Measurements from ENCODE around the gene WDR72. TPM values are rescaled to one million over a fixed set of nuclear protein-coding genes. Genes with fewer than 3 reads are reported as not detected.

The WDR72 gene
- total and polyA plus RNA-seq, 2 of the 13 experiments (the other 11 are each of a cell fraction or from before 2014, with no cell fraction given), result 0.21 to 0.60 TPM

- H4K20me1 ChIP-seq (ENCODE audit: insufficient read depth, low read length), result no peaks in the 10 kb centered on the region
- in situ Hi-C loops (cut with HindIII; ENCODE audit: extremely low pct_ligation_motif_present, low pct_unique_long_range_greater_than_20kb) (no loop called here), intact Hi-C loops (cut with micrococcal nuclease; ENCODE audit: unreplicated experiment) (no loop called here)
- ChIA-PET POLR2A (no interaction called here), CTCF (ENCODE audit: low intra/inter-chr PET ratio, low total read pairs) (no interaction called here)
- H3K4me1 ChIP-seq (ENCODE audit: insufficient read depth, low read length), result peaks cover 14% of the 10 kb centered on the region
- H3K4me3 ChIP-seq (replicated peaks in 1 of 3; ENCODE audit: insufficient read depth in 1 of 3, low read depth in 2 of 3, low read length in 3 of 3), result no peak overlapping the region
- no peak overlapping the region for H3K4me2 ChIP-seq (ENCODE audit: low read depth, low read length)
- DNase-seq (ENCODE audit: low spot score), result no peak
- no peak for ATAC-seq
- H3K79me2 ChIP-seq (ENCODE audit: insufficient read depth, low read length), result no peaks in the 10 kb centered on the region
- no peaks in the 10 kb centered on the region for H3K36me3 ChIP-seq (replicated peaks in 1 of 2; ENCODE audit: control insufficient read depth in 1 of 2, insufficient read depth in 2 of 2, low read length in 2 of 2)
- no peak for FAIRE-seq
- WGBS (ENCODE audit: low lambda C conversion rate), result 90% methylated on average over 3 of the region's 3 CpGs
- TF ChIP-seq ZBTB33 (CRISPR knock-in tag; IDR thresholded peaks at IDR 0.05) (no peak), POLR2A (IDR thresholded peaks at IDR 0.05; ENCODE audit: insufficient read depth in 1 of 2, low read depth in 2 of 2, low read length in 2 of 2) (no peak), ATRX (CRISPR knock-in tag; IDR thresholded peaks at IDR 0.05; ENCODE audit: borderline replicate concordance) (no peak), ZNF674 (CRISPR knock-in tag; IDR thresholded peaks at IDR 0.05; ENCODE audit: low read depth) (no peak), KDM2A (CRISPR knock-in tag; IDR thresholded peaks at IDR 0.05; ENCODE audit: borderline replicate concordance, low read depth) (no peak), GFI1 (CRISPR knock-in tag; IDR thresholded peaks at IDR 0.05; ENCODE audit: borderline replicate concordance) (no peak), RXRA (CRISPR knock-in tag; IDR thresholded peaks at IDR 0.05) (no peak), SAP130 (CRISPR knock-in tag; IDR thresholded peaks at IDR 0.05; ENCODE audit: low read depth) (no peak)
- H2AFZ ChIP-seq (ENCODE audit: low read length), result no peak overlapping the region
- H3K27me3 ChIP-seq (ENCODE audit: control insufficient read depth in 1 of 2, insufficient read depth in 2 of 2, low read length in 2 of 2), result no peaks in the 10 kb centered on the region
- H3K9me3 ChIP-seq (ENCODE audit: low read length), result no peaks in the 10 kb centered on the region
- H3K9ac ChIP-seq (ENCODE audit: insufficient read depth, low read depth, low read length), result no peak overlapping the region
- BruUV-seq (replicated peaks), result no TSS peak
- H3K27ac ChIP-seq (ENCODE audit: extremely low read length, insufficient read depth, low read length), result no peak overlapping the region
Observed at GRCh38 chr15:53746101-53746500, 13.4 kb downstream of the WDR72 start.

DNA sequence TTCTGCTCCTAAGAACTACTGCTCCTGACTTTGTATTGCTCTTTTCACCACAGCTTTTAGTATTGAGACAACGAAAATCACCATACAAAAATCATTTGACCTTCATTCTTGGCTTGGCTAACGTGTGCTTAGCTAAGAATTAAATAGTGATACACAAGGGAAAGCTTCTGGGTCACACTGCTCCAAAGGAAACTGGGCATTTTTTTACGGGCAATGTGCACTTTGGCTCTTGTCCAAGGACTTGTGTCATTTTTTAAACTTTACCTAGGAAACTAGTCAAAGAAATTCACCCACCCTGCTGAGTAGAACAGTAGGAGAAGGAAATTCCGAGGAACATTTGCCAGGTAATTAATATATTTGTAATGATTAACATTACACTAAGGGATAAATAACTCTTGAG, 19.8 kb downstream of the WDR72 start:
- no peak for ATAC-seq
- H3K27me3 ChIP-seq (ENCODE audit: control insufficient read depth in 1 of 2, insufficient read depth in 2 of 2, low read length in 2 of 2), result no peaks in the 10 kb centered on the region
- FAIRE-seq, result no peak
- H3K9ac ChIP-seq (ENCODE audit: insufficient read depth, low read depth, low read length), result no peak overlapping the region
- H3K4me3 ChIP-seq (replicated peaks in 1 of 3; ENCODE audit: insufficient read depth in 1 of 3, low read depth in 2 of 3, low read length in 3 of 3), result no peak overlapping the region
- H3K9me3 ChIP-seq (ENCODE audit: low read length), result no peaks in the 10 kb centered on the region
- H3K36me3 ChIP-seq (replicated peaks in 1 of 2; ENCODE audit: control insufficient read depth in 1 of 2, insufficient read depth in 2 of 2, low read length in 2 of 2), result no peaks in the 10 kb centered on the region
- in situ Hi-C loops (cut with HindIII; ENCODE audit: extremely low pct_ligation_motif_present, low pct_unique_long_range_greater_than_20kb), result no loop called here
- no peak overlapping the region for H3K4me2 ChIP-seq (ENCODE audit: low read depth, low read length)
- peaks cover 7% of the 10 kb centered on the region; the same call in 1 of the 2 replicates for H3K4me1 ChIP-seq (ENCODE audit: insufficient read depth, low read length)
- WGBS (ENCODE audit: low lambda C conversion rate), result 0% methylated on average over 4 of the region's 4 CpGs
- H3K79me2 ChIP-seq (ENCODE audit: insufficient read depth, low read length), result no peaks in the 10 kb centered on the region
- POLR2A ChIA-PET, result no interaction called here
- intact Hi-C loops (cut with micrococcal nuclease; ENCODE audit: unreplicated experiment), result no loop called here
- H3K27ac ChIP-seq (ENCODE audit: extremely low read length, insufficient read depth, low read length), result no peak overlapping the region
- no peak overlapping the region for H2AFZ ChIP-seq (ENCODE audit: low read length)
- DNase-seq (ENCODE audit: low spot score), result no peak
- no peaks in the 10 kb centered on the region for H4K20me1 ChIP-seq (ENCODE audit: insufficient read depth, low read length)
- CTCF ChIA-PET (ENCODE audit: low intra/inter-chr PET ratio, low total read pairs), result no interaction called here
- BruUV-seq (replicated peaks), result no TSS peak
- TF ChIP-seq ZNF44 (CRISPR knock-in tag; IDR thresholded peaks at IDR 0.05), result no peak
- TF ChIP-seq TCF12 (IDR thresholded peaks at IDR 0.05), result no peak
- no peak for TF ChIP-seq TCF12 (CRISPR knock-in tag; IDR thresholded peaks at IDR 0.05)
- TF ChIP-seq NFATC3 (CRISPR knock-in tag; IDR thresholded peaks at IDR 0.05), result no peak
- TF ChIP-seq, protein P1, sequence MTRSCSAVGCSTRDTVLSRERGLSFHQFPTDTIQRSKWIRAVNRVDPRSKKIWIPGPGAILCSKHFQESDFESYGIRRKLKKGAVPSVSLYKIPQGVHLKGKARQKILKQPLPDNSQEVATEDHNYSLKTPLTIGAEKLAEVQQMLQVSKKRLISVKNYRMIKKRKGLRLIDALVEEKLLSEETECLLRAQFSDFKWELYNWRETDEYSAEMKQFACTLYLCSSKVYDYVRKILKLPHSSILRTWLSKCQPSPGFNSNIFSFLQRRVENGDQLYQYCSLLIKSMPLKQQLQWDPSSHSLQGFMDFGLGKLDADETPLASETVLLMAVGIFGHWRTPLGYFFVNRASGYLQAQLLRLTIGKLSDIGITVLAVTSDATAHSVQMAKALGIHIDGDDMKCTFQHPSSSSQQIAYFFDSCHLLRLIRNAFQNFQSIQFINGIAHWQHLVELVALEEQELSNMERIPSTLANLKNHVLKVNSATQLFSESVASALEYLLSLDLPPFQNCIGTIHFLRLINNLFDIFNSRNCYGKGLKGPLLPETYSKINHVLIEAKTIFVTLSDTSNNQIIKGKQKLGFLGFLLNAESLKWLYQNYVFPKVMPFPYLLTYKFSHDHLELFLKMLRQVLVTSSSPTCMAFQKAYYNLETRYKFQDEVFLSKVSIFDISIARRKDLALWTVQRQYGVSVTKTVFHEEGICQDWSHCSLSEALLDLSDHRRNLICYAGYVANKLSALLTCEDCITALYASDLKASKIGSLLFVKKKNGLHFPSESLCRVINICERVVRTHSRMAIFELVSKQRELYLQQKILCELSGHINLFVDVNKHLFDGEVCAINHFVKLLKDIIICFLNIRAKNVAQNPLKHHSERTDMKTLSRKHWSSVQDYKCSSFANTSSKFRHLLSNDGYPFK (CRISPR knock-in tag; IDR thresholded peaks at IDR 0.05; ENCODE audit: borderline replicate concordance), result no peak
- TF ChIP-seq CENPT (CRISPR knock-in tag; IDR thresholded peaks at IDR 0.05; ENCODE audit: low read depth), result no peak
- no peak for TF ChIP-seq HNRNPL (IDR thresholded peaks at IDR 0.05; ENCODE audit: low read depth, low read length)

Measured in HepG2 (cell line).